Measurements from ENCODE around the gene MKI67.

- TF ChIP-seq CTCF (IDR thresholded peaks at IDR 0.05) (no peak), EZH2 (IDR thresholded peaks at IDR 0.05; ENCODE audit: borderline replicate concordance, insufficient read depth, low read depth, low read length, poor library complexity, severe bottlenecking) (no peak)
Observed at GRCh38 chr10:128071417-128071782, 54.8 kb downstream of the MKI67 start.

Data from B cell (primary cell).